Ramos (cell line): ENCODE measurements around the gene KIF13A.
"Not testable (repeated sequence)": the region's sequence is repeated elsewhere in the genome, so short reads cannot be mapped to it uniquely, and the experiment has no call there.

ENCODE experiments used
- in situ Hi-C: fragments of 300-500 bp; cut with MboI; formaldehyde crosslinking; loops from one replicate; pipeline ENCODE4 v1.14.3; 2022; ENCODE audit warnings: low sequenced_read_pairs; ENCODE audit not compliant: unreplicated experiment

KIF13A gene

DNA sequence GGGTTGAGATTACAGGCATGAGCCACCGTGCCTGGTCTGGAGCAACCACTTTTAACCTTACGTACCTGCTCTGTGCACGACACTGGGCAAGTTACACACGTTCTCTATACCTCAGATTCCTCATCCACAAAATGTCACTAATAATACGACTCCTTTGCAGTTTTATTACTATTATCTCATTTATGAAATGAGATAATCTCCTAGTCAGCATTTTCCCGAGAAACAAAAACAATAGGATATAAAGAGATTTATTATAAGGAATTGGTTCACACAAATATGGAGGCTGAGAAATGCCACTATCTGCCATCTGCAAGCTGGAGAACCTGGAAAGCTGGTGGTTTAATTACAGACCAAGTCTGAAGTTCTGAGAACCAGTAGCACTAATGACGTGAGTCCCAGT lies 12.0 kb upstream of the KIF13A start:
- in situ Hi-C loops, result no loop called here

DNA sequence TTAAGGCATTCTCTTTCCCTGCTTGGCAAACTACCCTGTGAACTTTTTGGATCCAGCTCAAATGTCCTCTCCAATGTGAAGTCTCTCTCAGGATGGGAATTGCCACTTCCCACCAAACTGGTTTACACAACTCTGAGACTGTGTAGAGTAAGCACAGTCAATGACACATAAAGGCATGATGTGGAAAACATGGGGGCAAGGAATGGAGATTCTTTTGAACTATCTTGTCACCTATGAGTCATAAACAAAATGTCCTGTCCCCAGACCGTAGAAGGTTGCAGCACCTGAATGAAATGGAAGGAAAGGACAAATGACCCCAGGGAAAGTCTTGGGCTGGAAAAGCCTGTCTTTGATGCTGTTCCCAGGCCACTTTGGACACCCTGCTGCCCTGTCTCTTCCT lies 11.0 kb upstream of the KIF13A start:
- in situ Hi-C loops, result no loop called here

DNA sequence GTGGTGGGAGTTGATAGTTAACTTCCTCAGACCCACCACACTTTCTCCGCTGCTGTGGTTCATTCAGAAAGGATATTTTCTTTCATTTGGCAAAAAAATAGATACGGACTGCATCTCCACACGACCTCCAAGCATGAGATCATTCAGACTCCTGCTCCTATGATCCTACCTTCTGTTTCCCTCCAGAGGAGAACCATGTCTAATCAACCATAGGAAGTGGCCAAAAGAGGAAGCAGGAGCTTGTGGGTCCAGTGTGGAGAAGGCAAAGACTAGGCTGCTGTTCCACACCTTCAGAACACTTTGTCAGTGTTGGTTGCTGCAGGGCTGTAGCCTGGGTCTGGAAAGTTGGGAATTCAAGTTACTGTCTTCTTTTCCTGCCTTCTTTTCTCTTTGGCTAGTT lies 10.6 kb upstream of the KIF13A start:
- in situ Hi-C loops, result no loop called here

DNA sequence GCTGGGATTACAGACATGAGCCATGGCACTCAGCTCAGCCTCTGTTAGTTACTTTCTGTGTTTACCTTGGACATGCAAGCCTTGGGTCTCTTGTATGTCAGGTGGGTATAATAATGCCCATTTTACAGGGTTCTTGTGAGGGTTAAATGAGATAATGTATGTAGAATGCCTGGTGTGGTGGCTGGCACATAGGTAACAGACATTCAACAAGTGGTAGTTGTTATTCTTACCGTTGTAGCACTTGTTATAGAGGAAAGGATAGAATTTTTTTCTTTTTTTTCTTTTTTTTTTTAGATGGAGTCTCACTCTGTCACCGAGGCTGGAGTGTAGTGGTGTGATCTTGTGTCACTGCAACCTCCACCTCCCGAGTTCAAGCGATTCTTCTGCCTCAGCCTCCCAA lies 8.0 kb upstream of the KIF13A start:
- in situ Hi-C loops, result no loop called here

DNA sequence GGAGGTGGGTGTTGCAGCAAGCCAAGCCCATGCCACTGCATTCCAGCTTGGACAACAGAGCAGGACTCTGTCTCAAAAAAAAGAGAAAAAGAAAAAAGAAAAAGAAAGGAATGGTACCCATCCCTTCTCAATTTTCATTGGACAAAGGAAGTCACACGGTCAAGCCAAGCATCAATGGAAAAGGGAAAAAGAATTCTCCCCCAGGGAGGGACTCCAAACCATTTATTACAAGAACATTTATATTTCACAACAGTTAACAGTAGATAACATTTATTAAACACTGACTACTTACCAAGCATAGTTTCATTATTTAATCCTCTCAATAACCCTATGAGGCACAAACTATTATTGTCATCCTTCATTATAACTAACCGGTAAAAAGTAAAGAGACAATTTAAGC lies 6.6 kb upstream of the KIF13A start:
- in situ Hi-C loops, result no loop called here

DNA sequence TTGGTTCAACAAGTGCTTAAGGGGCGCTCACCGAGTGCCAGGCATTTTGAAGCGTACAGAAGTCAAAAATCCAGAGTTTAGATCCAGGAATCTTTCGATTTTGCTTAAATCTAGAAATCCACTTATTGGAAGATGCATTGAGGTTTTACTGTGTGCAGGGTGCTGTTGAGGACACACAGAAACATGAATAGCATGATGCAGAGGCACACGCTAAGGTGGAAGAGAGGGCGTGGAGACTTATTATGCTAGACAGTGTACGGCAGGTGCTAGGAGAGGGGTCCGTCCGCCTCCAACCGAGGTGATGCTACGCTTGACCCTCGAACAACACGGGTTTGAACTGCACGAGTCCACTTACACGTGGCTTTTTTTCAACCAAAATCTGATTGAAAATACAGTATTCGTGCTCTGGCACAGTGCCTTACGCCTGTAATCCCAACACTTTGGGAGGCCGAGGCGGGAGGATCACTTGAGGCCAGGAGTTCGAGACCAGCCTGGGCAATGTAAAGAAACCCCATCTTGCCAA lies 1.0 kb upstream of the KIF13A start:
- in situ Hi-C loops, result no loop called here

GRCh38 chr6:17987697-17988421 lies 424 bp upstream of the KIF13A start:
- in situ Hi-C loops, result no loop called here

- in situ Hi-C loops, result no loop called here
Observed at GRCh38 chr6:17986656-17987446, 584 bp downstream of the KIF13A start.

GRCh38 chr6:17985934-17986655 lies 1.3 kb downstream of the KIF13A start:
- in situ Hi-C loops, result no loop called here

- in situ Hi-C loops, result no loop called here
Observed at GRCh38 chr6:17984812-17985670, 2.4 kb downstream of the KIF13A start.

- in situ Hi-C loops, result no loop called here
Observed at GRCh38 chr6:17984399-17984798, 3.0 kb downstream of the KIF13A start.

DNA sequence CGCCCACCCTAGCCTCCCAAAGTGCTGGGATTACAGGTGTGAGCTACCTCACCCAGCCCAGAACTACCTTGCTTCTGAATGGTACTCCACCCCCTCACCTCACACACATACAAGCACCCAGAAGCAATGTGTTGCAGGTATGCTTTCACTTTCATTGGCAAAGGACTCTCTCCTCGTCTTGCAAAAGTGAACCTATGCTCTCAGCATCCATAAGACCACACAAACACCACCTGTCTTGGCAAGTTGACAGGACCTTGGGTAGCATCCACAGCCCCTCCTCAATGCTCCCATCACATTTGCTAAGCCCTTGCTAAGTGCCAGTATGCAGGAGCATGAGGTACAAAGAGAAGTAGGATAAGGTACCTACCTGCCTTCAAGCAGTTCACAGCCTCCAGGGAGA lies 3.7 kb downstream of the KIF13A start:
- in situ Hi-C loops, result no loop called here

GRCh38 chr6:17980329-17980728 lies 7.1 kb downstream of the KIF13A start:
- in situ Hi-C loops, result no loop called here

GRCh38 chr6:17979479-17979878 lies 8.0 kb downstream of the KIF13A start:
- in situ Hi-C loops, result no loop called here

- in situ Hi-C loops, result not testable (repeated sequence)
Observed at GRCh38 chr6:17976258-17976657, 11.2 kb downstream of the KIF13A start.

DNA sequence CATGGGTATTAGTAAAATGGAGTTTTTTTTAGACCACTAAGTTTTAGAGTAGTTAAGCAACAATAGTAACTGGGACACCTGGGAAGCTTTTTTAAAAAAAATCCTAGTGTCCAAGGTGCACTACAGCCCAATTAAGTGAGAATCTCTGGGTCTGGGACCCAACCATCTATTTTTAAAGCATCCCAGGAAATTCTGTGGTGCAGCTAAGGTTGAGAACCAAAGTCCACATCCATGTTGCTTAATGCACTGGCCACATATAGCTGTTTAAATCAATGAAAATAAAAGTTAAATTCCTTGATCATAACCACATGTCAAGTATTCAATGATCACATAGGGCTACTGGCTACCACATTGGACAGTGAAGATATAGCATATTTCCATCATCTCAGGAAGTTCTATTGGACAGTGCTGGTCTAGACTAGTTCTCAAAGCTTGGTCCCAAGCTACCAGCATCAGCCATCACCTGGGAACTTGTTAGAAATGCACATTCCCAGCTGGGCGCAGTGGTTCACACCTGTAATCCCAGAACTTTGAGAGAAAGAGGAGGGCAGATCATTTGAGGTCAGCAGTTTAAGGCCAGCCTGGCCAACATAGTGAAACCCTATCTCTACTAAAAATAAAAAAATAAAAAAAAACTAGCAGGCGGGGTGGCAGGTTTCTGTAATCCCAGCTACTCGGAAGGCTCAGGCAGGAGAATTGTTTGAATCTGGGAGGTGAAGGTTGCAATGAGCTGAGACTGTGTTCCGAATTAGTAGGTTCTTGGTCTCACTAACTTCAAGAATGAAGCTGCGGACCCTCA lies 12.7 kb downstream of the KIF13A start:
- in situ Hi-C loops, result no loop called here

DNA sequence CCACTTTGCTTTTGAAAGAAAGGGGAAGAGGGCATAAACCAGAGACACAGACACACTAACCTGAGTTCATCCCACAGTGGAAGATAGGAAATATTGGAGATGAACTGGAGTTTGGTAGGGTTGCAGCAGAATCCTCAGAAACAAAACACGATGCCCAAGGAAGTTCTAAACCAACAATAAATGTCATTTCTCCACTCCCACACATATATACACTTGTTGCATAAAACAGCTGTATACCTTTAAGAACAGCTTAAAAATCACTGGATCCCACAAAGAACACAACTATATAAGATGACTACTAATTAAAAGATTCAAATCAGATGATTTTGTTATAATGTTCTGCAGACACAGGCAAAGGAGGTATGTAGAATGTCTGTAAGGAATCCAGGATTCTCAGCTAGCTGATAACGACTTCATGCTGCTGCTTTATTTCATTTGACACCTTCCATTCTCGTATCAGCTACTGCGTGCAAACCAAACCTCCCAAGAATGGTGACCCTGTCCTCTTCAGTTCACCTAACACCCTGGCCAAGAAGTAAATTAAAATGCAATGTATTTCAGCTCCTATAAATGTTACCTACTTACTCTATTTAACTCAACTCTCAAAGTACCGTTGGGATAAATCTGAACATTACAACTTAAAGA lies 14.3 kb downstream of the KIF13A start:
- in situ Hi-C loops, result no loop called here

DNA sequence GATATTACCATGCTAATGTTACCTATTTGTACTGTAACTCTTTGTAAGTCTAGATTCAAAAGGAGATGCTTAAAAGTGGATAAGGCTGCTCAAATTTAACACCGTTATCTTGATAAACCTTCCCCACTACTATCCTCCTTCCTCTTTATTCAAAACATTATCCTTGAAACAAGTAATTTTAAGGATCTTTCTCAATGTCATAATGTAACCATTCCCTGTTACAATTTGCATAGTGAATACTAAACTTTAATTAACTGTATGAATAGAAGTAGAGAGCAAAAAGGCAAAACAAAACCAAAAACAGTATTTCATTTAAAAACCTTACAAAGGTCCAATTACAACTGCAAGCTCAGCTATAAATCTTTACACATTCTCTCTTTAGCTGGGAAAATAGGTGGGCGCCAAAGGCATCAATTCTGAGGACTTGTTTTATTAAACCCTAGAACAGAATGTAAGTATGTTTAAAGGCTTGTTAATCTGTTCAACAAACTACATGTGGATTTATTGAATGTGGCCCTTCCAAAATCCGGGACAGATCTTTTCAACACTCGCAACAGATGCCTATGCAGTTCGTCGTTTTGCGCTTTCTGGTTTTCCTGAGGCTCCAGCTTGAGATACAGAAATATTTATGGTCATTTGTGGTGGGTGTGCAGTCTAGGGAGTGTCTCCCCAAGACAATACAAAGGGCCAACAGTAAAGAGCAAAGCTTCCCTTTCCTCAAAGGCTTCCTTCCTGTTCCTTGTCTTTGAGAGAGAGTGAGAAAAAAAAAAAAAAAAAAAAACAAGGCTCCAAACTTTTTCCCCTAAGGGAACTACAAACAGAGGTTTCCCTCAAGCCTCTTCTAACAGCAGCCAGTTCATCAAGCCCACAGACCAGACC lies 15.1 kb downstream of the KIF13A start:
- in situ Hi-C loops, result no loop called here
